GM23248 (cell line): Measurements from ENCODE around the gene TBC1D2B. TPM values are rescaled to one million over a fixed set of nuclear protein-coding genes. Genes with fewer than 3 reads are reported as not detected.

Experiments used
- DNase-seq: peaks from one replicate; pipeline ENCODE4 v3.0.0-alpha.2; 2015
- H2AFZ ChIP-seq: fragments of 200-600 bp; sonication (generic); 2 replicates; pipeline ENCODE4 v1.6.1; 2016; ENCODE audit warnings: antibody characterized with exemption
- H3F3A ChIP-seq: fragments of 200-600 bp; sonication (generic); 2 replicates; pipeline ENCODE4 v1.6.1; 2016; ENCODE audit warnings: mild to moderate bottlenecking, antibody characterized with exemption, mixed run types; ENCODE audit not compliant: insufficient read depth
- H3K27ac ChIP-seq: fragments of 200-600 bp; sonication (generic); 2 replicates; pipeline ENCODE4 v1.5.1; 2016; ENCODE audit warnings: mild to moderate bottlenecking
- H3K27me3 ChIP-seq: fragments of 200-600 bp; sonication (generic); replicated peaks from 2 replicates; pipeline ENCODE4 v1.6.1; 2016; ENCODE audit warnings: mild to moderate bottlenecking; ENCODE audit not compliant: insufficient read depth
- H3K36me3 ChIP-seq: fragments of 200-600 bp; sonication (generic); 2 replicates; pipeline ENCODE4 v1.6.1; 2016; ENCODE audit warnings: low read depth, mild to moderate bottlenecking
- H3K4me1 ChIP-seq: fragments of 200-600 bp; sonication (generic); 2 replicates; pipeline ENCODE4 v1.6.1; 2016; ENCODE audit warnings: mild to moderate bottlenecking; ENCODE audit not compliant: insufficient read depth
- H3K4me2 ChIP-seq: fragments of 200-600 bp; sonication (generic); one replicate; pipeline ENCODE4 v1.6.1; 2016; ENCODE audit warnings: mild to moderate bottlenecking; ENCODE audit not compliant: unreplicated experiment
- H3K4me3 ChIP-seq: fragments of 200-600 bp; sonication (generic); 2 replicates; pipeline ENCODE4 v1.5.1; 2016; ENCODE audit warnings: mild to moderate bottlenecking
- H3K79me2 ChIP-seq: fragments of 200-600 bp; sonication (generic); 2 replicates; pipeline ENCODE4 v1.6.1; 2016; ENCODE audit warnings: mild to moderate bottlenecking; ENCODE audit not compliant: insufficient read depth
- H3K9ac ChIP-seq: fragments of 200-600 bp; sonication (generic); 2 replicates; pipeline ENCODE4 v1.6.1; 2016; ENCODE audit warnings: mild to moderate bottlenecking
- H3K9me2 ChIP-seq: fragments of 200-600 bp; sonication (generic); 2 replicates; pipeline ENCODE4 v1.6.1; 2016; ENCODE audit warnings: mixed run types, mild to moderate bottlenecking, moderate library complexity; ENCODE audit not compliant: insufficient read depth
- H3K9me3 ChIP-seq: fragments of 200-600 bp; sonication (generic); one replicate; pipeline ENCODE4 v1.6.1; 2017; ENCODE audit warnings: low read depth
- H4K20me1 ChIP-seq: fragments of 200-600 bp; sonication (generic); 2 replicates; pipeline ENCODE4 v1.6.0; 2016; ENCODE audit not compliant: insufficient read depth
- EZH2 ChIP-seq: fragments of 200-600 bp; sonication (generic); IDR thresholded peaks from 2 replicates; pipeline ENCODE4 v1.6.1; 2018; ENCODE audit warnings: antibody characterized with exemption, mild to moderate bottlenecking; ENCODE audit not compliant: insufficient read depth, poor library complexity, severe bottlenecking
- EZH2phosphoT487 ChIP-seq: fragments of 200-600 bp; sonication (generic); IDR thresholded peaks from 2 replicates; pipeline ENCODE4 v1.6.1; 2018; ENCODE audit warnings: antibody characterized with exemption, moderate library complexity, mild to moderate bottlenecking, low read depth; ENCODE audit not compliant: insufficient read depth
- whole genome bisulfite sequencing, 2 experiments: methylation state at CpG; one replicate each; pipeline ENCODE4 v1.1.6; 2015 to 2017; ENCODE audit warnings: low lambda C conversion rate in 2 of 2, low coverage in 1 of 2; ENCODE audit errors: missing lambda C conversion rate in 2 of 2; 5-methylcytosine and 5-hydroxymethylcytosine counted together
- in situ Hi-C: fragments of 300-500 bp; cut with MboI; formaldehyde crosslinking; loops from 2 replicates; pipeline ENCODE4 v1.15.0; 2020
- polyA plus RNA-seq: library from polyadenylated mRNA; unstranded; fragments of >200 nt; fragmentation: Nextera tagmentation; extraction: Ambion mirVana; gene quantifications from 2 replicates; pipeline ENCODE4 v1.2.1, GENCODE V29; 2016
- total RNA-seq: library from RNA; depleted of rRNA; stranded (reverse); fragments of >200 nt; shearing (Covaris generic); gene quantifications from 2 replicates; pipeline ENCODE4 v1.2.3, GENCODE V29; 2014

TBC1D2B gene
- total and polyA plus RNA-seq, 2 experiments from 2014 or later: 11.1 to 40.5 TPM

DNA sequence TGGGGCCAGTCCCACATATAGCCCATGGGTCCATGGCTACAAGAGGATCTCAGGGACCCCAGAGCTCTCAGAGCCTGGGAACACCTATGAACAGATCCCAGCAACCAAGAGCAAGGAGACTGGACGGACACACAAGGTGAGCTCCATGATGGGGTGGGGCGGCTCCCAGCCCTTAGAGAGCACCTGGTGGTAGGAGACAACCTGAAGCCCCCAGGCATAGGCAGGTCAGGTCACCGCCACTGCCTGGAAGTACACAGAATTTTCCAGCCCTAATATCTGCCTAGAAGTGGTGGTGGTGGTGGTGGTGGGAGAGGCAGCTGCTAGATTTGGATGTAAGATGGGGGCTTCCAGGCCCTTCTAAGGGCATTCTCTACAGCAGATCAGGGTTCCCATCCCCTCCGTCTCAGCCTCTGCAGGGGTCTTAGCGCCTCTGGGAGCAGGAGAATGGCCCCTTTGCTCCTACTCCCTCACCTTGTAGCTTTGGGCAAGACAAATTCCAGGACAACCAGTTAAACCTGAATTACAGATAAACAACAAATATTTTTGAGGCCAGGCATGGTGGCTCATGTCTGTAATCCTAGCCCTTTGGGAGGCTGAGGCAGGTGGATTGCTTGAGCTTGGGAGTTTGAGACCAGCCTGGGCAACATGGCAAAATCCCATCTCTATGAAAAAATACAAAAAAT is 24.1 kb upstream of the TBC1D2B start:
- H3K4me1 ChIP-seq: no peaks in the 10 kb centered on the region
- H3K36me3 ChIP-seq: no peaks in the 10 kb centered on the region
- in situ Hi-C loops: no loop called here
- H2AFZ ChIP-seq: no peak overlapping the region
- H3F3A ChIP-seq: no peaks in the 10 kb centered on the region
- no peak for TF ChIP-seq EZH2phosphoT487
- TF ChIP-seq EZH2: no peak
- no peaks in the 10 kb centered on the region for H3K79me2 ChIP-seq
- 79 to 81% methylated on average over 5 of the region's 5 CpGs for WGBS, 2 experiments
- H3K27me3 ChIP-seq: no peaks in the 10 kb centered on the region
- DNase-seq: no peak
- H3K4me3 ChIP-seq: no peak overlapping the region
- H4K20me1 ChIP-seq: no peaks in the 10 kb centered on the region
- no peaks in the 10 kb centered on the region for H3K9me3 ChIP-seq
- no peak overlapping the region for H3K27ac ChIP-seq
- H3K4me2 ChIP-seq: no peak overlapping the region
- H3K9me2 ChIP-seq: no peaks in the 10 kb centered on the region
- no peak overlapping the region for H3K9ac ChIP-seq

DNA sequence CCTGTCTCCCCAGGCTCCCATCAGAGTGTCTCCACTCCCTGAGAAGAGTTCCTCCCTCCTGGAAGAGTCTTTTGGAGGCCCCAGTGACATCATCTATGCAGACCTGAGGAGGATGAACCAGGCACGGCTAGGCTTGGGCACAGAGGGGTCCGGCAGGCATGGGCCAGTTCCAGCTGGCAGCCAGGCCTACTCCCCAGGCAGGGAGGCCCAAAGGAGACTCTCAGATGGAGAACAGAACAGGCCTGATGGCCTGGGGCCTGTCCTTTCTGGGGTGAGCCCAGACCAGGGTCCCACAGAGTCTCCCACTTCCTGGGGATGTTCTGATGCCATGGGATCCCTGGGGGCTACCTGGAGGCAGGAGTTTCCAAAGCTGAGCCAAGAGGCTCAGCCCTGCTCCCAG is 23.4 kb upstream of the TBC1D2B start:
- Histone ChIP-seq H3K9me3 (no peaks in the 10 kb centered on the region), H3K27me3 (no peaks in the 10 kb centered on the region), H3K36me3 (no peaks in the 10 kb centered on the region), H4K20me1 (no peaks in the 10 kb centered on the region), H3K4me3 (no peak overlapping the region), H3F3A (no peaks in the 10 kb centered on the region), H3K4me2 (no peak overlapping the region), H3K4me1 (no peaks in the 10 kb centered on the region), H3K79me2 (no peaks in the 10 kb centered on the region), H2AFZ (no peak overlapping the region), H3K27ac (no peak overlapping the region), H3K9ac (no peak overlapping the region), H3K9me2 (no peaks in the 10 kb centered on the region)
- in situ Hi-C loops: no loop called here
- no peak for TF ChIP-seq EZH2
- TF ChIP-seq EZH2phosphoT487: no peak
- 81 to 87% methylated on average over 2 of the region's 2 CpGs for WGBS, 2 experiments
- no peak for DNase-seq

DNA sequence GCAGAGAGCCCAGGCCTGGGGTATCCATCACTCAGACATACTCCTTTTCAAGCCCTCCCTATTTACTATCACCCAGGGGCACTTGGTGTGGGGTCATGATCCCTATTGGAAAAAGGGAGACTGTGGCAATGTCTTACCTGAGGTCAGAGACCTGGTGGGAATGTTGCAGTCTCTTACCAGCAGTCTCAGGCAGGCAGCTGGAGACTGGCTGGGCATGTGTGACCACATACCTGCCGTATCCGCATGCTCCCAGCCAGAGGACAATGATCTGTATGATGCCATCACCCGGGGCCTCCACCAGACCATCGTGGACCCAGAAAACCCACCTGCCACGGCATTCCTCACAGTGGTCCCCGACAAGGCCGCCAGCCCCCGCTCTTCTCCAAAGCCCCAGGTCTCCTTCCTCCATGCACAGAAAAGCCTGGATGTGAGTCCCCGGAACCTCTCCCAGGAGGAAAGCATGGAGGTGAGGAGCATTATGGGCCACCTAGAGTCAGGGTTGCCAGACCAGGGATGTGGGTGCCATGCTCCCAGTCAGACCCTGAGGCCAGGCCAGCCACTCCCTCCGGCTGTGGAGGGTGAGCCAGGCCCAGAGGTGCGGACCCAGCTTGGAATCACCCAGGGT is 20.7 kb upstream of the TBC1D2B start:
- no peak overlapping the region for H3K9ac ChIP-seq
- H3K79me2 ChIP-seq: no peaks in the 10 kb centered on the region
- no peak overlapping the region for H3K4me3 ChIP-seq
- TF ChIP-seq EZH2phosphoT487 (no peak), EZH2 (no peak)
- in situ Hi-C loops: no loop called here
- 90 to 94% methylated on average over 11 of the region's 11 CpGs for WGBS, 2 experiments
- H4K20me1 ChIP-seq: no peaks in the 10 kb centered on the region
- no peaks in the 10 kb centered on the region; the same call in 1 of the 2 replicates for H3K27me3 ChIP-seq
- no peaks in the 10 kb centered on the region for H3K9me3 ChIP-seq
- H3K4me2 ChIP-seq: no peak overlapping the region
- no peak overlapping the region for H3K27ac ChIP-seq
- no peak for DNase-seq
- H2AFZ ChIP-seq: no peak overlapping the region
- H3K36me3 ChIP-seq: no peaks in the 10 kb centered on the region
- peaks cover 3% of the 10 kb centered on the region; the same call in 1 of the 2 replicates for H3K4me1 ChIP-seq
- no peaks in the 10 kb centered on the region for H3K9me2 ChIP-seq
- H3F3A ChIP-seq: 0 out of 2 replicates have a peak, but pooled peaks cover 3% of the 10 kb centered on the region

DNA sequence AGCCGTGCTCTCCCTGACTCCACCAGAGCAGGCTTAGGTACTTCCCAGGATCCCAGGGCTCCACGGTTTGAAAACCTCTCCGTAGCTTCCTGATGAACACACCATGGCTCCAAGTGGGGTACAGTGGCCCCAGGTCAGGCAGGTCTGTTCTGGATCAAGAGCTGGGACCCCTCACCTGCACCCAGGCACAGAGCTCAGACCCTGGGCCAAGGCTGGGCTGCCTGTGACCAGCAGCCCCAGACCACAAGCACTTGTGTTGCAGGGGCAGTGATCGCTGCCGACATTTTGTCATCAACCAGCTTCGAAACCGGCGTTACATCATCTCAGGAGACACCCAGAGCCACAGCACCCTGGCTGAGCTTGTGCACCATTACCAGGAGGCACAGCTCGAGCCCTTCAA is 20.2 kb upstream of the TBC1D2B start:
- Histone ChIP-seq H3K4me3 (no peak overlapping the region), H2AFZ (no peak overlapping the region), H3K27ac (no peak overlapping the region), H3K27me3 (no peaks in the 10 kb centered on the region; the same call in 1 of the 2 replicates), H3K4me1 (peaks cover 6% of the 10 kb centered on the region; the same call in 1 of the 2 replicates), H3K36me3 (no peaks in the 10 kb centered on the region), H3F3A (0 out of 2 replicates have a peak, but pooled peaks cover 3% of the 10 kb centered on the region), H4K20me1 (no peaks in the 10 kb centered on the region), H3K9me2 (no peaks in the 10 kb centered on the region), H3K79me2 (no peaks in the 10 kb centered on the region), H3K9me3 (no peaks in the 10 kb centered on the region), H3K9ac (no peak overlapping the region), H3K4me2 (no peak overlapping the region)
- in situ Hi-C loops: no loop called here
- no peak for DNase-seq
- 69 to 85% methylated on average over 5 to 9 of the region's 9 CpGs for WGBS, 2 experiments
- TF ChIP-seq EZH2phosphoT487 (no peak), EZH2 (no peak)
